WTC11 (cell line): ENCODE data around the gene HOMER1. TPM values are rescaled to one million over a fixed set of nuclear protein-coding genes. Genes with fewer than 3 reads are reported as not detected.

Experiments
- ATAC-seq: fragments of 200-7000 bp; cut with Tn5 transposase; 2 replicates; pipeline ENCODE4 v1.10.0; 2021; ENCODE audit warnings: mild to moderate bottlenecking, moderate library complexity
- CTCF ChIA-PET: fragments of 300-600 bp; sonication (Branson Sonifier 250); formaldehyde crosslinking; loops from one replicate; lab custom pipeline; 2021; ENCODE audit warnings: antibody characterized with exemption; lab: Charles Lee
- POLR2A ChIA-PET: fragments of 350-600 bp; sonication (Branson Sonifier 250); formaldehyde crosslinking; loops from one replicate; lab custom pipeline; 2021; ENCODE audit warnings: antibody characterized with exemption; lab: Charles Lee
- DNase-seq: peaks from one replicate; pipeline ENCODE4 v3.0.0; 2021; ENCODE audit warnings: low spot score
- H3K27ac Mint-ChIP-seq: 2 replicates; pipeline ENCODE4 v1.8.0; 2021; ENCODE audit warnings: mixed read lengths
- H3K27me3 Mint-ChIP-seq: 2 replicates; pipeline ENCODE4 v1.8.0; 2021; ENCODE audit warnings: low read depth, mild to moderate bottlenecking, moderate library complexity, mixed read lengths
- H3K36me3 Mint-ChIP-seq: 2 replicates; pipeline ENCODE4 v1.8.0; 2021; ENCODE audit warnings: mixed read lengths
- H3K4me1 Mint-ChIP-seq: 2 replicates; pipeline ENCODE4 v1.8.0; 2022; ENCODE audit warnings: mixed read lengths
- H3K4me3 Mint-ChIP-seq: 2 replicates; pipeline ENCODE4 v1.8.0; 2021; ENCODE audit warnings: mild to moderate bottlenecking, moderate library complexity, mixed read lengths
- H3K9me3 Mint-ChIP-seq: 2 replicates; pipeline ENCODE4 v1.8.0; 2021; ENCODE audit warnings: mixed read lengths
- ATF1 ChIP-seq: sonication (generic); formaldehyde crosslinking; IDR thresholded peaks from 2 replicates; pipeline ENCODE4 v1.8.1; 2023; ENCODE audit warnings: mild to moderate bottlenecking, moderate library complexity, missing genetic modification reagents
- CREB1 ChIP-seq: sonication (generic); formaldehyde crosslinking; IDR thresholded peaks from 2 replicates; pipeline ENCODE4 v1.8.0; 2023; ENCODE audit warnings: mild to moderate bottlenecking, missing genetic modification reagents
- ETV6 ChIP-seq: sonication (generic); formaldehyde crosslinking; IDR thresholded peaks from 2 replicates; pipeline ENCODE4 v1.8.1; 2022; ENCODE audit warnings: mild to moderate bottlenecking, missing genetic modification reagents
- HMGA2 ChIP-seq: fragments of 250-450 bp; sonication (Bioruptor Pico); IDR thresholded peaks from 2 replicates; pipeline ENCODE4 v1.4.0; 2021; ENCODE audit warnings: mild to moderate bottlenecking, moderate library complexity
- IRF2 ChIP-seq: sonication (generic); formaldehyde crosslinking; IDR thresholded peaks from 2 replicates; pipeline ENCODE4 v1.8.0; 2022; ENCODE audit warnings: low read depth, missing genetic modification reagents, borderline replicate concordance
- KAT7 ChIP-seq: sonication (generic); formaldehyde crosslinking; IDR thresholded peaks from 2 replicates; pipeline ENCODE4 v1.8.1; 2023; ENCODE audit warnings: missing genetic modification reagents, mild to moderate bottlenecking, borderline replicate concordance
- MYBL2 ChIP-seq: sonication (generic); formaldehyde crosslinking; IDR thresholded peaks from 2 replicates; pipeline ENCODE4 v1.8.1; 2023; ENCODE audit warnings: mild to moderate bottlenecking, moderate library complexity, missing genetic modification reagents
- NFATC4 ChIP-seq: fragments of 250-450 bp; sonication (Bioruptor Pico); IDR thresholded peaks from 2 replicates; pipeline ENCODE4 v1.9.0; 2021; ENCODE audit warnings: mild to moderate bottlenecking
- NR1H2 ChIP-seq: sonication (generic); formaldehyde crosslinking; IDR thresholded peaks from 2 replicates; pipeline ENCODE4 v1.9.0; 2021; ENCODE audit warnings: mild to moderate bottlenecking, moderate library complexity, missing genetic modification reagents
- TCF7 ChIP-seq: sonication (generic); formaldehyde crosslinking; IDR thresholded peaks from 2 replicates; pipeline ENCODE4 v1.8.0; 2022; ENCODE audit warnings: mild to moderate bottlenecking, low read depth, missing genetic modification reagents, moderate library complexity
- ZNF121 ChIP-seq: sonication (generic); formaldehyde crosslinking; IDR thresholded peaks from 2 replicates; pipeline ENCODE4 v1.8.0; 2023; ENCODE audit warnings: missing genetic modification reagents
- ZNF219 ChIP-seq: sonication (generic); formaldehyde crosslinking; IDR thresholded peaks from 2 replicates; pipeline ENCODE4 v1.8.0; 2023; ENCODE audit warnings: missing genetic modification reagents, mild to moderate bottlenecking, borderline replicate concordance
- ZNF232 ChIP-seq: sonication (generic); formaldehyde crosslinking; IDR thresholded peaks from 2 replicates; pipeline ENCODE4 v1.8.0; 2022; ENCODE audit warnings: mild to moderate bottlenecking, missing genetic modification reagents
- ZNF396 ChIP-seq: fragments of 250-450 bp; sonication (Bioruptor Pico); IDR thresholded peaks from 2 replicates; pipeline ENCODE4 v1.8.0; 2021; ENCODE audit warnings: mild to moderate bottlenecking, moderate library complexity, borderline replicate concordance
- total RNA-seq: library from RNA; stranded (reverse); gene quantifications from 3 replicates; pipeline ENCODE4 v1.2.3, GENCODE V29; 2021
- TF ChIP-seq, protein P1 (sequence below): sonication (generic); formaldehyde crosslinking; IDR thresholded peaks from 2 replicates; pipeline ENCODE4 v1.8.0; 2023; ENCODE audit warnings: missing genetic modification reagents, mild to moderate bottlenecking, borderline replicate concordance
- TF ChIP-seq, protein P2 (sequence below): fragments of 250-450 bp; sonication (Bioruptor Pico); IDR thresholded peaks from 2 replicates; pipeline ENCODE4 v1.8.0; 2021; ENCODE audit warnings: mild to moderate bottlenecking
- TF ChIP-seq, protein P3 (sequence below): fragments of 200-600 bp; IDR thresholded peaks from 2 replicates; pipeline ENCODE4 v1.8.0; 2022; ENCODE audit warnings: antibody characterized with exemption
- TF ChIP-seq, protein P4 (sequence below): sonication (generic); formaldehyde crosslinking; IDR thresholded peaks from 2 replicates; pipeline ENCODE4 v1.8.1; 2022; ENCODE audit warnings: missing genetic modification reagents, borderline replicate concordance
- TF ChIP-seq, protein P5 (sequence below): sonication (generic); formaldehyde crosslinking; IDR thresholded peaks from 2 replicates; pipeline ENCODE4 v1.8.1; 2022; ENCODE audit warnings: low read depth, missing genetic modification reagents, borderline replicate concordance
- TF ChIP-seq, protein P6 (sequence below): sonication (generic); formaldehyde crosslinking; IDR thresholded peaks from 2 replicates; pipeline ENCODE4 v1.8.0; 2022; ENCODE audit warnings: mild to moderate bottlenecking, missing genetic modification reagents

HOMER1 gene
- total RNA-seq, 1 experiment from 2014 or later = 37.6 TPM

DNA sequence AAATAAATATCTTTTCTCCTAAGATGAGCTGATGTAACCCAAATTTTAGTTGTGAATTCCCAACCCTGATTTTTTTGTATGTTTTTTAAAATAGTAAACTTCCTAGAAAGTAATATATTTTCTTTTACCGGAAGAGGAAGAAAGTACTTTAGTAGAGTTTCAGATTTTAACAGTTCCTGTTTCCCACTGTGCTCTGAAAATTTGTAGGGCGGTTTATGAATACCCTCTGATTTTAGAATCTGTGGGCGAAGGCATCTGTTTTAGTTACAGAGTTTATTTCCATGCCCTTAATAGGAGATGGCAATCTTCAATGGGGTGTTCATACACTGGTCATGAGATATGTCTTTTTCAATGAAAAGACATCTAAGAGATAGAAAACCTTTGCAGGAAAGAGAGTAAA lies 3.7 kb upstream of the HOMER1 start:
- ChIA-PET POLR2A (interaction anchor here (0.6 kb wide), 1 partner anchor 15 kb away, joined by 4 read pairs; no protein-coding TSS in a partner anchor), CTCF (no interaction called here)
- peaks cover 21% of the 10 kb centered on the region for H3K4me1 Mint-ChIP-seq
- no peak for DNase-seq
- no peak overlapping the region for H3K4me3 Mint-ChIP-seq
- H3K27ac Mint-ChIP-seq = no peak overlapping the region
- no peaks in the 10 kb centered on the region for H3K36me3 Mint-ChIP-seq
- no peaks in the 10 kb centered on the region for H3K9me3 Mint-ChIP-seq
- no peak for ATAC-seq
- H3K27me3 Mint-ChIP-seq = no peaks in the 10 kb centered on the region
- TF ChIP-seq IRF2 (CRISPR knock-in tag) = no peak
- no peak for TF ChIP-seq ATF1
- no peak for TF ChIP-seq CREB1 (CRISPR knock-in tag)
- TF ChIP-seq, protein P1, sequence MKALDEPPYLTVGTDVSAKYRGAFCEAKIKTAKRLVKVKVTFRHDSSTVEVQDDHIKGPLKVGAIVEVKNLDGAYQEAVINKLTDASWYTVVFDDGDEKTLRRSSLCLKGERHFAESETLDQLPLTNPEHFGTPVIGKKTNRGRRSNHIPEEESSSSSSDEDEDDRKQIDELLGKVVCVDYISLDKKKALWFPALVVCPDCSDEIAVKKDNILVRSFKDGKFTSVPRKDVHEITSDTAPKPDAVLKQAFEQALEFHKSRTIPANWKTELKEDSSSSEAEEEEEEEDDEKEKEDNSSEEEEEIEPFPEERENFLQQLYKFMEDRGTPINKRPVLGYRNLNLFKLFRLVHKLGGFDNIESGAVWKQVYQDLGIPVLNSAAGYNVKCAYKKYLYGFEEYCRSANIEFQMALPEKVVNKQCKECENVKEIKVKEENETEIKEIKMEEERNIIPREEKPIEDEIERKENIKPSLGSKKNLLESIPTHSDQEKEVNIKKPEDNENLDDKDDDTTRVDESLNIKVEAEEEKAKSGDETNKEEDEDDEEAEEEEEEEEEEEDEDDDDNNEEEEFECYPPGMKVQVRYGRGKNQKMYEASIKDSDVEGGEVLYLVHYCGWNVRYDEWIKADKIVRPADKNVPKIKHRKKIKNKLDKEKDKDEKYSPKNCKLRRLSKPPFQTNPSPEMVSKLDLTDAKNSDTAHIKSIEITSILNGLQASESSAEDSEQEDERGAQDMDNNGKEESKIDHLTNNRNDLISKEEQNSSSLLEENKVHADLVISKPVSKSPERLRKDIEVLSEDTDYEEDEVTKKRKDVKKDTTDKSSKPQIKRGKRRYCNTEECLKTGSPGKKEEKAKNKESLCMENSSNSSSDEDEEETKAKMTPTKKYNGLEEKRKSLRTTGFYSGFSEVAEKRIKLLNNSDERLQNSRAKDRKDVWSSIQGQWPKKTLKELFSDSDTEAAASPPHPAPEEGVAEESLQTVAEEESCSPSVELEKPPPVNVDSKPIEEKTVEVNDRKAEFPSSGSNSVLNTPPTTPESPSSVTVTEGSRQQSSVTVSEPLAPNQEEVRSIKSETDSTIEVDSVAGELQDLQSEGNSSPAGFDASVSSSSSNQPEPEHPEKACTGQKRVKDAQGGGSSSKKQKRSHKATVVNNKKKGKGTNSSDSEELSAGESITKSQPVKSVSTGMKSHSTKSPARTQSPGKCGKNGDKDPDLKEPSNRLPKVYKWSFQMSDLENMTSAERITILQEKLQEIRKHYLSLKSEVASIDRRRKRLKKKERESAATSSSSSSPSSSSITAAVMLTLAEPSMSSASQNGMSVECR = no peak
- TF ChIP-seq, protein P2, sequence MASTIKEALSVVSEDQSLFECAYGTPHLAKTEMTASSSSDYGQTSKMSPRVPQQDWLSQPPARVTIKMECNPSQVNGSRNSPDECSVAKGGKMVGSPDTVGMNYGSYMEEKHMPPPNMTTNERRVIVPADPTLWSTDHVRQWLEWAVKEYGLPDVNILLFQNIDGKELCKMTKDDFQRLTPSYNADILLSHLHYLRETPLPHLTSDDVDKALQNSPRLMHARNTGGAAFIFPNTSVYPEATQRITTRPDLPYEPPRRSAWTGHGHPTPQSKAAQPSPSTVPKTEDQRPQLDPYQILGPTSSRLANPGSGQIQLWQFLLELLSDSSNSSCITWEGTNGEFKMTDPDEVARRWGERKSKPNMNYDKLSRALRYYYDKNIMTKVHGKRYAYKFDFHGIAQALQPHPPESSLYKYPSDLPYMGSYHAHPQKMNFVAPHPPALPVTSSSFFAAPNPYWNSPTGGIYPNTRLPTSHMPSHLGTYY (CRISPR knock-in tag) = no peak
- no peak for TF ChIP-seq ZNF396 (CRISPR knock-in tag)
- no peak for TF ChIP-seq ZNF121
- no peak for TF ChIP-seq ETV6
- TF ChIP-seq TCF7 (CRISPR knock-in tag) = no peak
- TF ChIP-seq, protein P3, sequence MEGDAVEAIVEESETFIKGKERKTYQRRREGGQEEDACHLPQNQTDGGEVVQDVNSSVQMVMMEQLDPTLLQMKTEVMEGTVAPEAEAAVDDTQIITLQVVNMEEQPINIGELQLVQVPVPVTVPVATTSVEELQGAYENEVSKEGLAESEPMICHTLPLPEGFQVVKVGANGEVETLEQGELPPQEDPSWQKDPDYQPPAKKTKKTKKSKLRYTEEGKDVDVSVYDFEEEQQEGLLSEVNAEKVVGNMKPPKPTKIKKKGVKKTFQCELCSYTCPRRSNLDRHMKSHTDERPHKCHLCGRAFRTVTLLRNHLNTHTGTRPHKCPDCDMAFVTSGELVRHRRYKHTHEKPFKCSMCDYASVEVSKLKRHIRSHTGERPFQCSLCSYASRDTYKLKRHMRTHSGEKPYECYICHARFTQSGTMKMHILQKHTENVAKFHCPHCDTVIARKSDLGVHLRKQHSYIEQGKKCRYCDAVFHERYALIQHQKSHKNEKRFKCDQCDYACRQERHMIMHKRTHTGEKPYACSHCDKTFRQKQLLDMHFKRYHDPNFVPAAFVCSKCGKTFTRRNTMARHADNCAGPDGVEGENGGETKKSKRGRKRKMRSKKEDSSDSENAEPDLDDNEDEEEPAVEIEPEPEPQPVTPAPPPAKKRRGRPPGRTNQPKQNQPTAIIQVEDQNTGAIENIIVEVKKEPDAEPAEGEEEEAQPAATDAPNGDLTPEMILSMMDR = no peak
- TF ChIP-seq, protein P4, sequence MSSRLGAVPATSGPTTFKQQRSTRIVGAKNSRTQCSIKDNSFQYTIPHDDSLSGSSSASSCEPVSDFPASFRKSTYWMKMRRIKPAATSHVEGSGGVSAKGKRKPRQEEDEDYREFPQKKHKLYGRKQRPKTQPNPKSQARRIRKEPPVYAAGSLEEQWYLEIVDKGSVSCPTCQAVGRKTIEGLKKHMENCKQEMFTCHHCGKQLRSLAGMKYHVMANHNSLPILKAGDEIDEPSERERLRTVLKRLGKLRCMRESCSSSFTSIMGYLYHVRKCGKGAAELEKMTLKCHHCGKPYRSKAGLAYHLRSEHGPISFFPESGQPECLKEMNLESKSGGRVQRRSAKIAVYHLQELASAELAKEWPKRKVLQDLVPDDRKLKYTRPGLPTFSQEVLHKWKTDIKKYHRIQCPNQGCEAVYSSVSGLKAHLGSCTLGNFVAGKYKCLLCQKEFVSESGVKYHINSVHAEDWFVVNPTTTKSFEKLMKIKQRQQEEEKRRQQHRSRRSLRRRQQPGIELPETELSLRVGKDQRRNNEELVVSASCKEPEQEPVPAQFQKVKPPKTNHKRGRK (CRISPR knock-in tag) = no peak
- TF ChIP-seq HMGA2 (CRISPR knock-in tag) = no peak
- TF ChIP-seq, protein P5, sequence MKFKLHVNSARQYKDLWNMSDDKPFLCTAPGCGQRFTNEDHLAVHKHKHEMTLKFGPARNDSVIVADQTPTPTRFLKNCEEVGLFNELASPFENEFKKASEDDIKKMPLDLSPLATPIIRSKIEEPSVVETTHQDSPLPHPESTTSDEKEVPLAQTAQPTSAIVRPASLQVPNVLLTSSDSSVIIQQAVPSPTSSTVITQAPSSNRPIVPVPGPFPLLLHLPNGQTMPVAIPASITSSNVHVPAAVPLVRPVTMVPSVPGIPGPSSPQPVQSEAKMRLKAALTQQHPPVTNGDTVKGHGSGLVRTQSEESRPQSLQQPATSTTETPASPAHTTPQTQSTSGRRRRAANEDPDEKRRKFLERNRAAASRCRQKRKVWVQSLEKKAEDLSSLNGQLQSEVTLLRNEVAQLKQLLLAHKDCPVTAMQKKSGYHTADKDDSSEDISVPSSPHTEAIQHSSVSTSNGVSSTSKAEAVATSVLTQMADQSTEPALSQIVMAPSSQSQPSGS = no peak
- TF ChIP-seq, protein P6, sequence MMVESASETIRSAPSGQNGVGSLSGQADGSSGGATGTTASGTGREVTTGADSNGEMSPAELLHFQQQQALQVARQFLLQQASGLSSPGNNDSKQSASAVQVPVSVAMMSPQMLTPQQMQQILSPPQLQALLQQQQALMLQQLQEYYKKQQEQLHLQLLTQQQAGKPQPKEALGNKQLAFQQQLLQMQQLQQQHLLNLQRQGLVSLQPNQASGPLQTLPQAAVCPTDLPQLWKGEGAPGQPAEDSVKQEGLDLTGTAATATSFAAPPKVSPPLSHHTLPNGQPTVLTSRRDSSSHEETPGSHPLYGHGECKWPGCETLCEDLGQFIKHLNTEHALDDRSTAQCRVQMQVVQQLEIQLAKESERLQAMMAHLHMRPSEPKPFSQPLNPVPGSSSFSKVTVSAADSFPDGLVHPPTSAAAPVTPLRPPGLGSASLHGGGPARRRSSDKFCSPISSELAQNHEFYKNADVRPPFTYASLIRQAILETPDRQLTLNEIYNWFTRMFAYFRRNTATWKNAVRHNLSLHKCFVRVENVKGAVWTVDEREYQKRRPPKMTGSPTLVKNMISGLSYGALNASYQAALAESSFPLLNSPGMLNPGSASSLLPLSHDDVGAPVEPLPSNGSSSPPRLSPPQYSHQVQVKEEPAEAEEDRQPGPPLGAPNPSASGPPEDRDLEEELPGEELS (CRISPR knock-in tag) = no peak
- no peak for TF ChIP-seq ZNF232 (CRISPR knock-in tag)
- no peak for TF ChIP-seq NFATC4
- no peak for TF ChIP-seq ZNF219 (CRISPR knock-in tag)
- TF ChIP-seq KAT7 = no peak
- no peak for TF ChIP-seq NR1H2 (CRISPR knock-in tag)
- TF ChIP-seq MYBL2 (CRISPR knock-in tag) = no peak
